IPS DF 6.9 (cell line): ENCODE measurements around the gene TBC1D10A.

Source experiments
- DNase-seq: peaks from one replicate; pipeline ENCODE4 v3.0.0-alpha.2; 2013; ENCODE audit warnings: low read depth, low spot score
- H3K27ac ChIP-seq: one replicate; pipeline ENCODE4 v1.5.1; 2013; ENCODE audit warnings: low read length, control low read depth
- H3K27me3 ChIP-seq: 2 replicates; pipeline ENCODE4 v1.6.1; 2013; ENCODE audit warnings: mild to moderate bottlenecking, low read length; ENCODE audit not compliant: control insufficient read depth, insufficient read depth
- H3K36me3 ChIP-seq: 2 replicates; pipeline ENCODE4 v1.6.1; 2013; ENCODE audit warnings: low read length; ENCODE audit not compliant: control insufficient read depth, insufficient read depth
- H3K4me1 ChIP-seq: 2 replicates; pipeline ENCODE4 v1.6.1; 2013; ENCODE audit warnings: low read length; ENCODE audit not compliant: control insufficient read depth, insufficient read depth
- H3K4me3 ChIP-seq: 2 replicates; pipeline ENCODE4 v1.5.1; 2013; ENCODE audit warnings: mild to moderate bottlenecking, low read length
- H3K9me3 ChIP-seq: 2 replicates; pipeline ENCODE4 v1.6.1; 2013; ENCODE audit warnings: low read length, inconsistent platforms; ENCODE audit not compliant: control insufficient read depth, insufficient read depth
- WGBS: extraction: QIAGEN DNeasy Blood & Tissue Kit; methylation state at CpG from one replicate; pipeline ENCODE4 v1.1.7; 2013; ENCODE audit warnings: mixed read lengths, missing lambda C conversion rate; ENCODE audit not compliant: insufficient read length, insufficient coverage; 5-methylcytosine and 5-hydroxymethylcytosine counted together

Gene TBC1D10A

GRCh38 chr22:30265131-30265720 lies 61.5 kb downstream of the TBC1D10A start:
- no peak for DNase-seq
- Histone ChIP-seq H3K36me3 (no peaks in the 10 kb centered on the region), H3K4me3 (no peak overlapping the region), H3K27ac (no peak overlapping the region), H3K9me3 (no peaks in the 10 kb centered on the region), H3K4me1 (no peaks in the 10 kb centered on the region), H3K27me3 (no peaks in the 10 kb centered on the region)
- no CpG with 5 or more reads among the region's 9 CpGs for WGBS

- no peak for DNase-seq
- no CpG with 5 or more reads among the region's 17 CpGs for WGBS
- Histone ChIP-seq H3K4me3 (no peak overlapping the region), H3K9me3 (no peaks in the 10 kb centered on the region), H3K36me3 (no peaks in the 10 kb centered on the region), H3K27me3 (no peaks in the 10 kb centered on the region), H3K4me1 (no peaks in the 10 kb centered on the region), H3K27ac (no peak overlapping the region)
These were observed 62.9 kb downstream of the TBC1D10A start for GRCh38 chr22:30263883-30264282.

- no peak overlapping the region for H3K4me3 ChIP-seq
These were observed 63.6 kb downstream of the TBC1D10A start for GRCh38 chr22:30262917-30263741.

GRCh38 chr22:30262112-30262511 lies 64.6 kb downstream of the TBC1D10A start:
- Histone ChIP-seq H3K27ac (no peak overlapping the region), H3K36me3 (no peaks in the 10 kb centered on the region)
- DNase-seq: no peak

More at GRCh38 chr22:30262917-30263741, 63.6 kb downstream of the TBC1D10A start:
- H3K36me3 ChIP-seq: no peaks in the 10 kb centered on the region
- no peaks in the 10 kb centered on the region for H3K27me3 ChIP-seq
- H3K27ac ChIP-seq: no peak overlapping the region
- WGBS: no CpG with 5 or more reads among the region's 27 CpGs
- no peak for DNase-seq
- H3K4me1 ChIP-seq: no peaks in the 10 kb centered on the region
- H3K9me3 ChIP-seq: no peaks in the 10 kb centered on the region

GRCh38 chr22:30261134-30261533 lies 65.6 kb downstream of the TBC1D10A start:
- Histone ChIP-seq H3K9me3 (no peaks in the 10 kb centered on the region), H3K4me1 (peaks cover 5% of the 10 kb centered on the region), H3K4me3 (no peak overlapping the region), H3K27ac (no peak overlapping the region), H3K36me3 (no peaks in the 10 kb centered on the region), H3K27me3 (no peaks in the 10 kb centered on the region)
- no CpG with 5 or more reads among the region's 8 CpGs for whole genome bisulfite sequencing
- no peak for DNase-seq

More at GRCh38 chr22:30262112-30262511, 64.6 kb downstream of the TBC1D10A start:
- Histone ChIP-seq H3K9me3 (no peaks in the 10 kb centered on the region), H3K27me3 (no peaks in the 10 kb centered on the region), H3K4me1 (peaks cover 5% of the 10 kb centered on the region), H3K4me3 (no peak overlapping the region)
- WGBS: no CpG with 5 or more reads among the region's 4 CpGs

GRCh38 chr22:30260682-30261081 lies 66.1 kb downstream of the TBC1D10A start:
- Histone ChIP-seq H3K36me3 (no peaks in the 10 kb centered on the region), H3K4me3 (no peak overlapping the region), H3K4me1 (peaks cover 6% of the 10 kb centered on the region), H3K27ac (no peak overlapping the region), H3K9me3 (no peaks in the 10 kb centered on the region), H3K27me3 (no peaks in the 10 kb centered on the region)
- no peak for DNase-seq
- WGBS: no CpG with 5 or more reads among the region's 8 CpGs

- no peaks in the 10 kb centered on the region for H3K36me3 ChIP-seq
- DNase-seq: no peak
- H3K9me3 ChIP-seq: no peaks in the 10 kb centered on the region
- H3K27ac ChIP-seq: no peak overlapping the region
- no CpG with 5 or more reads among the region's 11 CpGs for WGBS
- no peak overlapping the region for H3K4me3 ChIP-seq
- H3K27me3 ChIP-seq: no peaks in the 10 kb centered on the region
- H3K4me1 ChIP-seq: peaks cover 6% of the 10 kb centered on the region
These were observed 66.5 kb downstream of the TBC1D10A start for GRCh38 chr22:30260276-30260675.

- H3K27ac ChIP-seq: no peak overlapping the region
- no peaks in the 10 kb centered on the region for H3K9me3 ChIP-seq
- H3K4me3 ChIP-seq: no peak overlapping the region
- no peaks in the 10 kb centered on the region for H3K36me3 ChIP-seq
- no peaks in the 10 kb centered on the region for H3K27me3 ChIP-seq
- peaks cover 9% of the 10 kb centered on the region for H3K4me1 ChIP-seq
- DNase-seq: no peak
- WGBS: no CpG with 5 or more reads among the region's 6 CpGs
These were observed 72.4 kb downstream of the TBC1D10A start for GRCh38 chr22:30254314-30254713.

GRCh38 chr22:30253205-30253852 lies 73.4 kb downstream of the TBC1D10A start:
- peaks cover 9% of the 10 kb centered on the region for H3K4me1 ChIP-seq
- H3K27ac ChIP-seq: no peak overlapping the region
- H3K27me3 ChIP-seq: no peaks in the 10 kb centered on the region
- H3K36me3 ChIP-seq: no peaks in the 10 kb centered on the region
- no peaks in the 10 kb centered on the region for H3K9me3 ChIP-seq
- no CpG with 5 or more reads among the region's 22 CpGs for WGBS
- no peak overlapping the region for H3K4me3 ChIP-seq
- DNase-seq: no peak

- Histone ChIP-seq H3K9me3 (no peaks in the 10 kb centered on the region), H3K4me3 (no peak overlapping the region), H3K36me3 (no peaks in the 10 kb centered on the region), H3K27ac (no peak overlapping the region), H3K4me1 (peaks cover 8% of the 10 kb centered on the region), H3K27me3 (no peaks in the 10 kb centered on the region)
- DNase-seq: no peak
- no CpG with 5 or more reads among the region's 22 CpGs for WGBS
These were observed 74.1 kb downstream of the TBC1D10A start for GRCh38 chr22:30252411-30253204.
